GM18951 (cell line): Measurements from ENCODE around the gene LYVE1.
"Not testable (repeated sequence)": the region's sequence is repeated elsewhere in the genome, so short reads cannot be mapped to it uniquely, and the experiment has no call there.

ENCODE experiments used
- POLR2A ChIP-seq: IDR thresholded peaks from 4 replicates; pipeline ENCODE4 v1.6.1; 2011; ENCODE audit warnings: mild to moderate bottlenecking; ENCODE audit not compliant: insufficient read length, insufficient read depth; ENCODE audit errors: extremely low read depth
- in situ Hi-C: fragments of 300-500 bp; cut with MboI; formaldehyde crosslinking; loops from one replicate; pipeline ENCODE4 v1.12.0; 2022; ENCODE audit warnings: low sequenced_read_pairs, mixed read lengths, inconsistent platforms; ENCODE audit not compliant: unreplicated experiment

Gene LYVE1

GRCh38 chr11:10601837-10602236, 33.4 kb upstream of the LYVE1 start:
- TF ChIP-seq POLR2A: no peak
- in situ Hi-C loops: no loop called here

- in situ Hi-C loops: no loop called here
- TF ChIP-seq POLR2A: no peak
These were observed 32.2 kb upstream of the LYVE1 start for GRCh38 chr11:10600570-10601248.

GRCh38 chr11:10599388-10600175, 31.1 kb upstream of the LYVE1 start:
- no peak for TF ChIP-seq POLR2A
- in situ Hi-C loops: no loop called here

GRCh38 chr11:10598816-10599215, 30.4 kb upstream of the LYVE1 start:
- in situ Hi-C loops: no loop called here
- TF ChIP-seq POLR2A: no peak

- TF ChIP-seq POLR2A: no peak
- in situ Hi-C loops: no loop called here
These were observed 29.4 kb upstream of the LYVE1 start for GRCh38 chr11:10597877-10598351.

- in situ Hi-C loops: not testable (repeated sequence)
These were observed 27.4 kb upstream of the LYVE1 start for GRCh38 chr11:10595840-10596239.

GRCh38 chr11:10594407-10594806, 25.9 kb upstream of the LYVE1 start:
- no peak for TF ChIP-seq POLR2A
- in situ Hi-C loops: no loop called here

GRCh38 chr11:10592331-10592730, 23.9 kb upstream of the LYVE1 start:
- in situ Hi-C loops: no loop called here
- TF ChIP-seq POLR2A: no peak

- no peak for TF ChIP-seq POLR2A
- in situ Hi-C loops: no loop called here
These were observed 23.3 kb upstream of the LYVE1 start for GRCh38 chr11:10591741-10592140.

- no peak for TF ChIP-seq POLR2A
- in situ Hi-C loops: no loop called here
These were observed 21.9 kb upstream of the LYVE1 start for GRCh38 chr11:10590218-10590915.

GRCh38 chr11:10588904-10589303, 20.4 kb upstream of the LYVE1 start:
- TF ChIP-seq POLR2A: no peak
- in situ Hi-C loops: no loop called here

GRCh38 chr11:10587995-10588394, 19.5 kb upstream of the LYVE1 start:
- no peak for TF ChIP-seq POLR2A

GRCh38 chr11:10587388-10587787, 18.9 kb upstream of the LYVE1 start:
- no peak for TF ChIP-seq POLR2A
- in situ Hi-C loops: no loop called here

More at GRCh38 chr11:10587995-10588394, 19.5 kb upstream of the LYVE1 start:
- in situ Hi-C loops: no loop called here

- TF ChIP-seq POLR2A: no peak
- in situ Hi-C loops: no loop called here
These were observed 15.6 kb upstream of the LYVE1 start for GRCh38 chr11:10584071-10584501.

- in situ Hi-C loops: no loop called here
- no peak for TF ChIP-seq POLR2A
These were observed 13.1 kb upstream of the LYVE1 start for GRCh38 chr11:10581481-10582019.
